PC-3 (cell line): Measurements from ENCODE around the gene NLRP12. TPM values are rescaled to one million over a fixed set of nuclear protein-coding genes. Genes with fewer than 3 reads are reported as not detected.

Experiments used
- ATAC-seq: fragments of 200-7000 bp; cut with Tn5 transposase; 2 replicates; pipeline ENCODE4 v1.9.1; 2020; ENCODE audit warnings: mild to moderate bottlenecking, moderate library complexity
- BruUV-seq: library from RNA; stranded (reverse); fragments of 400-500 nt; replicated peaks from 2 replicates; lab custom pipeline; 2021; lab: Mats Ljungman, UMichigan
- CTCF ChIA-PET: fragments of 300-600 bp; sonication (Branson Sonifier 250); formaldehyde crosslinking; loops from one replicate; lab custom pipeline; 2022; ENCODE audit warnings: antibody characterized with exemption; lab: Charles Lee
- POLR2A ChIA-PET: fragments of 300-600 bp; sonication (Branson Sonifier 250); formaldehyde crosslinking; loops from one replicate; lab custom pipeline; 2022; ENCODE audit warnings: antibody characterized with exemption; ENCODE audit not compliant: unreplicated experiment; lab: Charles Lee
- DNase-seq: peaks from one replicate; pipeline ENCODE4 v3.0.0-alpha.2; 2015
- H2AFZ ChIP-seq: fragments of 300-600 bp; sonication (generic); 2 replicates; pipeline ENCODE4 v1.6.0; 2016; ENCODE audit warnings: antibody characterized with exemption, low read length
- H3F3A ChIP-seq: fragments of 300-600 bp; sonication (generic); one replicate; pipeline ENCODE4 v1.6.0; 2017; ENCODE audit warnings: antibody characterized with exemption, low read length, control low read depth, mild to moderate bottlenecking; ENCODE audit not compliant: unreplicated experiment
- H3K27ac ChIP-seq: fragments of 300-600 bp; sonication (generic); 2 replicates; pipeline ENCODE4 v1.5.1; 2016; ENCODE audit warnings: mild to moderate bottlenecking, low read length
- H3K27me3 ChIP-seq: fragments of 300-600 bp; sonication (generic); 2 replicates; pipeline ENCODE4 v1.6.1; 2016; ENCODE audit warnings: low read length, mixed read lengths
- H3K36me3 ChIP-seq: fragments of 300-600 bp; sonication (generic); 2 replicates; pipeline ENCODE4 v1.6.1; 2016; ENCODE audit warnings: low read depth, mixed run types, low read length, mixed read lengths
- H3K4me1 ChIP-seq: fragments of 300-600 bp; sonication (generic); 2 replicates; pipeline ENCODE4 v1.5.1; 2016; ENCODE audit warnings: low read length; ENCODE audit not compliant: insufficient read depth
- H3K4me2 ChIP-seq: fragments of 300-600 bp; sonication (generic); 2 replicates; pipeline ENCODE4 v1.6.0; 2016; ENCODE audit warnings: low read length
- H3K4me3 ChIP-seq: fragments of 300-600 bp; sonication (generic); 2 replicates; pipeline ENCODE4 v1.5.1; 2016; ENCODE audit warnings: mild to moderate bottlenecking, low read length, mixed read lengths
- H3K79me2 ChIP-seq: fragments of 300-600 bp; sonication (generic); 2 replicates; pipeline ENCODE4 v1.6.1; 2017; ENCODE audit warnings: low read length, mixed read lengths
- H3K9ac ChIP-seq: fragments of 300-600 bp; sonication (generic); 2 replicates; pipeline ENCODE4 v1.6.0; 2016; ENCODE audit warnings: mild to moderate bottlenecking, low read length
- H3K9me2 ChIP-seq: fragments of 300-600 bp; sonication (generic); replicated peaks from 2 replicates; pipeline ENCODE4 v1.6.1; 2016; ENCODE audit warnings: mixed run types, low read length, mixed read lengths
- H3K9me3 ChIP-seq: fragments of 300-600 bp; sonication (generic); 2 replicates; pipeline ENCODE4 v1.6.1; 2016; ENCODE audit warnings: low read length, mixed read lengths
- H4K20me1 ChIP-seq: fragments of 300-600 bp; sonication (generic); 2 replicates; pipeline ENCODE4 v1.6.1; 2016; ENCODE audit warnings: low read length, mixed read lengths
- CTCF ChIP-seq: fragments of 300-600 bp; sonication (generic); conservative IDR thresholded peaks from 2 replicates; pipeline ENCODE4 v1.5.1; 2017; ENCODE audit warnings: antibody characterized with exemption, low read depth, mild to moderate bottlenecking, low read length
- EZH2 ChIP-seq: fragments of 300-600 bp; sonication (generic); IDR thresholded peaks from one replicate; pipeline ENCODE4 v1.6.1; 2017; ENCODE audit warnings: antibody characterized with exemption, mild to moderate bottlenecking, low read length; ENCODE audit not compliant: unreplicated experiment
- EZH2phosphoT487 ChIP-seq: fragments of 300-600 bp; sonication (generic); IDR thresholded peaks from 2 replicates; pipeline ENCODE4 v1.6.1; 2018; ENCODE audit warnings: mild to moderate bottlenecking, antibody characterized with exemption, low read length, borderline replicate concordance
- intact Hi-C: fragments of 100-400 bp; cut with micrococcal nuclease; formaldehyde crosslinking; loops from 2 replicates; pipeline ENCODE4 v1.9.0; 2023
- total RNA-seq: library from RNA; depleted of rRNA; stranded (reverse); fragments of >200 nt; gene quantifications from 2 replicates; pipeline ENCODE4 v1.2.3, GENCODE V29; 2014

NLRP12 gene
- total RNA-seq, 1 experiment from 2014 or later: not detected

DNA sequence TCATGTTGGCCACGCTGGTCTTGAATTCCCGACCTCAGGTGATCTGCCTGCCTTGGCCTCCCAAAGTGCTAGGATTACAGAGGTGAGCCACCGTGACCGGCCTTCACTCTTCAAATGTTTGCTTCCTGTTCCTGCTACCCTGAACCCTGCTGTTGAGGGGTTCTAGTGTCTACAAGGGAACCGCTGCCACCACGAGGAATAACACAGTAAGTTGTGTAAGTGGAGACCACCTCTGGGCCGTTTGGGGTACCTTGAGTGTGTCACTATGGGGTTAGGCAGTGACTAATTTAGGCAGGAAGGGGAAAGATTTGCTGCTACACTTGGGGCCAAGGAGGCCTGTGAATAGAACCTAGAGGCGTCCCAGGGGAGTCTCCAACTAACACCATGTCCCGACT lies 41.4 kb upstream of the NLRP12 start:
- no peak for ATAC-seq
- Histone ChIP-seq H3K4me3 (peak overlapping the region; percentile 52; the same call in 1 of the 2 replicates), H3K27me3 (no peaks in the 10 kb centered on the region), H3K27ac (peak overlapping the region; percentile 88), H3F3A (no peaks in the 10 kb centered on the region), H3K4me2 (peak overlapping the region; percentile 87), H3K36me3 (no peaks in the 10 kb centered on the region), H2AFZ (no peak overlapping the region), H3K9me2 (no peaks in the 10 kb centered on the region), H3K4me1 (peaks cover 35% of the 10 kb centered on the region), H3K9ac (peak overlapping the region; percentile 83), H4K20me1 (no peaks in the 10 kb centered on the region), H3K9me3 (no peaks in the 10 kb centered on the region), H3K79me2 (peaks cover 25% of the 10 kb centered on the region)
- no TSS peak for BruUV-seq
- CTCF ChIA-PET: interaction anchor here (1.0 kb wide), 3 partner anchors 115 to 166 kb away, joined by 3 to 8 read pairs (median 3); no protein-coding TSS in a partner anchor
- intact Hi-C loops: no loop called here
- POLR2A ChIA-PET: interaction anchor here (0.6 to 1.0 kb wide), 3 partner anchors 19 to 159 kb away, joined by 3 to 4 read pairs (median 4); no protein-coding TSS in a partner anchor
- no peak for DNase-seq
- no peak for TF ChIP-seq EZH2
- TF ChIP-seq CTCF: no peak
- no peak for TF ChIP-seq EZH2phosphoT487

DNA sequence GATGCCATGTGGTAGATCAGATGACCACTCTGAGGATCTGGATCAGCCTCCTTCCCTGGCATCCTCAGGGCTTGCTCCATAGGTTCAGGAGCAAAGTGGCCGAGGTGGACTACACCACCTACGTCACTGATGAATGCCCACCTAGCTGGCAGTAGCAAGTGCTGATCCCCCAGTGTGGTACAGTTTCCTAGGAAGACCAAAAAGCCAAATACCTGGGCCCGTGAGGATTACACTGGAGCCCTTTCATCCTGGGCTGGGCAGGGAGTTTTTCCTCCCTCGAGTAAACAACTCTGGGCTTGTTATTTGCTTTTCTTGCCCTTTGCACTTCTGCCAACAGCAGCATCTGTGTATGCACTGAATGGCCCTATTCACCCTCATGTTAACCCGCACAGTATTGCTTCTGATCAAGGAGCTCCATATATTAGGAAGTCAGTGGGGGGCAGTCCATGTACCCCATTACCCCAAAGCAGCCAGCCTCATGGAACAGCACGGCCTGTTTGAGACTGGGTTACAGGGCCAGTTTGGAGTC lies 40.3 kb upstream of the NLRP12 start:
- intact Hi-C loops: loop anchor here (1.0 kb wide), 1 partner anchor 116 kb away; no protein-coding TSS in a partner anchor
- H3K4me1 ChIP-seq: peaks cover 35% of the 10 kb centered on the region
- TF ChIP-seq EZH2phosphoT487: no peak
- no peak for TF ChIP-seq CTCF
- ATAC-seq: peak; percentile 18
- no peaks in the 10 kb centered on the region for H3K9me3 ChIP-seq
- no peaks in the 10 kb centered on the region for H3K27me3 ChIP-seq
- peaks cover 17% of the 10 kb centered on the region for H3K79me2 ChIP-seq
- peak overlapping the region; percentile 44 for H3K9ac ChIP-seq
- H3K4me2 ChIP-seq: peak overlapping the region; percentile 87
- H3F3A ChIP-seq: no peaks in the 10 kb centered on the region
- peak overlapping the region; percentile 39 for H2AFZ ChIP-seq
- no TSS peak for BruUV-seq
- CTCF ChIA-PET: no interaction called here
- H4K20me1 ChIP-seq: no peaks in the 10 kb centered on the region
- H3K27ac ChIP-seq: peak overlapping the region; percentile 88
- POLR2A ChIA-PET: no interaction called here
- peak; percentile 80 for DNase-seq
- no peak overlapping the region; the same call in 1 of the 2 replicates for H3K4me3 ChIP-seq
- H3K9me2 ChIP-seq: no peaks in the 10 kb centered on the region
- H3K36me3 ChIP-seq: no peaks in the 10 kb centered on the region

DNA sequence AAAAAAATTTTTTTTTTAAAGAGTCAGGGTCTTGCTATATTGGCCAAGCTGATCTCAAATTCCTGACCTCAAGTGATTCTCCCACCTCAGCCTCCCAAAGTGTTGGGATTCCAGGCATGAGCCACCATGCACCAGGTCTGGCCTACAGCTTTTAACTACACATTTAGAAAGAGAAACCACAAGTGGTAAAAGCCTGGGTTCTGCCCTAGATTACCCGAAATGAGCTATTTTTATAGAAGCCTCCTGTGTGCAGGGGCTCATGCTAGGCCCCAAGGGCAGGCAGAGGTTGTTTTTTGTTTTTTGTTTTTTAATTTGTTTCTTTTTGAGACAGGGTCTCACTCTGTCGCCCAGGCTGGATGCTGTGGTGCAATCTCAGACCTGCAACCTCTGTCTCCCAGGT lies 29.6 kb upstream of the NLRP12 start:
- Histone ChIP-seq H3K4me2 (no peak overlapping the region), H2AFZ (no peak overlapping the region), H3F3A (no peaks in the 10 kb centered on the region), H3K79me2 (no peaks in the 10 kb centered on the region), H3K36me3 (no peaks in the 10 kb centered on the region), H4K20me1 (no peaks in the 10 kb centered on the region), H3K4me1 (0 out of 2 replicates have a peak, but pooled peaks cover 6% of the 10 kb centered on the region), H3K9me3 (no peaks in the 10 kb centered on the region), H3K27me3 (no peaks in the 10 kb centered on the region), H3K9me2 (no peaks in the 10 kb centered on the region), H3K27ac (no peak overlapping the region), H3K4me3 (no peak overlapping the region), H3K9ac (no peak overlapping the region)
- intact Hi-C loops: no loop called here
- BruUV-seq: no TSS peak
- TF ChIP-seq CTCF: no peak
- no peak for TF ChIP-seq EZH2
- TF ChIP-seq EZH2phosphoT487: no peak
- ATAC-seq (no peak), DNase-seq (no peak)
- ChIA-PET CTCF (no interaction called here), POLR2A (no interaction called here)
